KBM-7 (cell line): ENCODE measurements around the gene ATF6B.
A peak's percentile ranks its signal among the peaks of the same experiment; 100 is the strongest.

Experiments used
- DNase-seq: peaks from one replicate; pipeline ENCODE4 v3.0.0-alpha.2; 2015
- in situ Hi-C: fragments of 300-500 bp; cut with MboI; formaldehyde crosslinking; loops from 2 replicates; pipeline ENCODE4 v1.14.3; 2020; ENCODE audit warnings: low sequenced_read_pairs, low pct_unique_long_range_greater_than_20kb, mixed read lengths

Gene ATF6B

GRCh38 chr6:32139590-32139989 lies 11.5 kb upstream of the ATF6B start:
- in situ Hi-C loops = no loop called here
- no peak for DNase-seq

GRCh38 chr6:32137454-32137853 lies 9.4 kb upstream of the ATF6B start:
- no peak for DNase-seq
- in situ Hi-C loops = no loop called here

- in situ Hi-C loops = no loop called here
- DNase-seq = no peak
These were observed 5.7 kb upstream of the ATF6B start for GRCh38 chr6:32133786-32134185.

GRCh38 chr6:32132110-32132509 lies 4.1 kb upstream of the ATF6B start:
- DNase-seq = no peak
- in situ Hi-C loops = no loop called here

GRCh38 chr6:32131439-32131948 lies 3.4 kb upstream of the ATF6B start:
- DNase-seq = no peak
- in situ Hi-C loops = no loop called here

GRCh38 chr6:32129297-32130088 lies 1.4 kb upstream of the ATF6B start:
- in situ Hi-C loops = no loop called here

GRCh38 chr6:32128751-32129296 lies 778 bp upstream of the ATF6B start:
- in situ Hi-C loops = no loop called here
- DNase-seq = no peak

More at GRCh38 chr6:32129297-32130088, 1.4 kb upstream of the ATF6B start:
- no peak for DNase-seq

- no peak for DNase-seq
- in situ Hi-C loops = no loop called here
These were observed 683 bp downstream of the ATF6B start for GRCh38 chr6:32127409-32127716.

GRCh38 chr6:32126880-32127279 lies 1.2 kb downstream of the ATF6B start:
- in situ Hi-C loops = no loop called here
- DNase-seq = no peak

GRCh38 chr6:32123681-32124080 lies 4.4 kb downstream of the ATF6B start:
- in situ Hi-C loops = no loop called here
- no peak for DNase-seq

GRCh38 chr6:32120573-32121059 lies 7.4 kb downstream of the ATF6B start:
- DNase-seq = no peak
- in situ Hi-C loops = no loop called here

- DNase-seq = peak; percentile 73
- in situ Hi-C loops = no loop called here
These were observed 9.0 kb downstream of the ATF6B start for GRCh38 chr6:32118782-32119628.

- in situ Hi-C loops = no loop called here
These were observed 10.6 kb downstream of the ATF6B start for GRCh38 chr6:32117461-32117860.

GRCh38 chr6:32116674-32117073 lies 11.4 kb downstream of the ATF6B start:
- in situ Hi-C loops = no loop called here
- peak; percentile 37 for DNase-seq

More at GRCh38 chr6:32117461-32117860, 10.6 kb downstream of the ATF6B start:
- DNase-seq = no peak

GRCh38 chr6:32115623-32116022 lies 12.4 kb downstream of the ATF6B start:
- in situ Hi-C loops = no loop called here
- DNase-seq = no peak

- DNase-seq = no peak
- in situ Hi-C loops = no loop called here
These were observed 13.2 kb downstream of the ATF6B start for GRCh38 chr6:32114796-32115195.

GRCh38 chr6:32113386-32114352 lies 14.4 kb downstream of the ATF6B start:
- DNase-seq = no peak
- in situ Hi-C loops = no loop called here

- in situ Hi-C loops = no loop called here
- DNase-seq = no peak
These were observed 15.5 kb downstream of the ATF6B start for GRCh38 chr6:32112431-32112980.
